GM21526 (cell line): ENCODE results near the gene ESYT2.

Experiments used
- ATAC-seq: cut with Tn5 transposase; IDR thresholded peaks from one replicate; pipeline ENCODE4 v1.9.1; 2021; ENCODE audit warnings: moderate library complexity; ENCODE audit not compliant: unreplicated experiment, low FRiP score

ESYT2 gene

DNA sequence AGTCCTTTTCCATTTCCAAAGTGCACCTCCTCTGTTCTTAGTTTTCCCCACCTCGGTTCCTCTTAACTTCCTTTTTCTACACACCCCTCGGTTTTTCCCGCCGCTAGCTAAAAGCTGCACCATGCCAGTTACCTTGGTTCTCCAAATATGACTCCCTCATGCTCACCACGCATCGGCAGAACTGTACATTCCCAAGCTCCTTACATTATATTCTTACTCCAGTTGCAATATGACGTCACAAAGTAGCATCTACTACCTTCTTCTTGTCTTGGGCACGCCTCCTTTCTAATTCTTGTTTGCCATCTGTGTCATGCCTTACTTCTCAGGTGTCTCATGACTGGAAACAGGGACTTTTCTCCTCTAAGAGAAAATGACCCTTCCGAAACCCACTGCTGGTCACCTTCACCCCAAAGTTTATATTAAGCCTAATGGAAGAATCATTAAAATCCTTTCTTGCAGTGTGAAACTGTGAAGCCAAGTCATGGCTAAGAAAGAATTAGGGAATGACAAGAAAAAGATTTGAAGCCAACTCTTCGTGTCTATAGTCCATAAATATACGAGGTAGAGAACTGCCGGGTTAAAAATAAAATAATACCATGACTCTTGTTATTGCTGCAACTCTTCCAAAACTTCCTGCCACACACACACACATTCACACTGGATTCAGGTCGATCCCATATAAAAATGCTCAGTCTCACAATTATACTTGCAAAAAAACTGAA lies 1.7 kb downstream of the ESYT2 start:
- no peak for ATAC-seq

DNA sequence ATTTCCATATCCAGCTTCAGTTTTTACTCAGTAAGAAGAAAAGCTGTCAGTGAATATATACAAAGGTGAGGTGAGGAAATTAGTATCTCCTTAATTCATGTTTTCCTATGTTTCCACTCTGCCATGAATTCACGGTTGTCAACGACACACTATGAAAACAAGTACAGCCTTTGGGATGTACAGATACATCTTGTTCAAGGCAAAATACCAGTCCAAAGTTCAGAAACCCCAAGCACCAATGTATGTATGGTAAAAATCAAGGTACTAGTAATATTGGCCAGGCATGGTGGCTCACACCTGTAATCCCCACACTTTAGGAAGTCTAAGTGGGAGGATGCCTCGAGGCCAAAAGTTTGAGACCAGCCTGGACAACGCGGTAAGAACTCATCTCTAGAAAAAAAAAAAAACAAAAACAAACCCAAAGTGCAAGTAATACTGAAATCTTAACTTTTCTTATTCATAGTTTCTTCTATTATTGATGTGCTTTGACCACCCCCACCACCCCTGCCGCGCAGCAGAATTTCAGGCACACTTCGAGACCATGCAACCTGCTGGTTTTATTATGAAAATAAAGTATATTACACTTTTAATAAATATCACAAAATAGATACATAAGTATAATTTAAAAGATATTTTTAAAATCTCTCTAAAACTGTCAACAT lies 3.5 kb downstream of the ESYT2 start:
- no peak for ATAC-seq

DNA sequence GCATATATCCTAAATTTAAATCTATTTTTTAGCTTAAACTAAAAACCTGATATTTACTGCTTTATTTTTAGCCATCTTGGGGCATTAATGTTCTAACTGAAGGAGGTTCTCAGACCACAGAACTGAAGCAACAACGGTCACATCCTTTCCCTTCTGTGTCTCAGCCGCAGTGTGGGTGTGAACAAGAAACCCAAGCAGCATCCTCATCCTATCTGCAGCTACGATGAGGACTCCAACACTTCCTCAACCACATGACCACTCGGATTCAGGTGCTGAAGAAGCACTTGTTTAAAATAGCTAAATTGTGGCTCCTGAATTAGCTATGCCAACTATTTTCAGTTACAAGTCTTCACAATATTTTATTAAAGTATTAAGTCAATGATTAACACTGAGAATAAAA lies 5.3 kb downstream of the ESYT2 start:
- peak; percentile 61 for ATAC-seq

DNA sequence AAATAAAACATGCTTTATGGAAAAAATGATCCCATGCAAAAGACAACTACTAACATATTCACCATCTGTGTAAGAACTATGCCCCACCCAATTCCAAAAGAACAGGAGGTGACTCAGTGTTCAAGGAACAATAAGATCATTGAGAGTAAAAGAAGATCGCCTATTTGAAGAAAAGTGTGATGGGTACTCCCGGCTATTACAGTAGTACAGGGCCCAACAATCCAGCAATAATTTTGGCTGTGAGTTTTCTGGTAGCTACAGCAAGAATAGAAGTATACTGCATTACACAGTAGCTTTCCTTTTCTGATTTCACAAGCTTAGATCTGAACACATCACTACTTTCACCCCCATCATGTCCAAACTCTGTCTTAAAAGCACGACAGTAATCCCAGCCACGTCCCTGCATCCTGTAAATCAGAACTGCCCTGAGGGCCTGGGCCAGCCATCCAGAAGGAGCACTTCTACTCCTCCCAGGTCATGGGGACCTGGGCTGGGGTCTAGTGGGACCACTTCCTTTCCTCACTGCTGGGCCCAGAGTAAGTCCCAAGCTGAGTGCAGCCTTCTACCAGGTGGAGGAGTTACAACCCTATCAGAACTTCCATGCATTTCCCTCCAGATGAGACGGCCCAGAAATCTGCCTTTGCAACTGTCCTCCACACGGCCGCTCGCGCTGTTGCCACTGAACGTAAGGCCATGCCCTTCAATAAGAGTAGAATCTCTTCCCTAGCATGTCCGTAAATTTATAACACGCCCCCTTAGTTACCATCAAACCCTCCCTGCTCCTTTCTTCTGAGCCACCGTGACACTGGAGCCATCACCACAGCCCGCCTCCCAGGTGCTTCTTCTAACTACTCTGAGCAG lies 7.9 kb downstream of the ESYT2 start:
- no peak for ATAC-seq

DNA sequence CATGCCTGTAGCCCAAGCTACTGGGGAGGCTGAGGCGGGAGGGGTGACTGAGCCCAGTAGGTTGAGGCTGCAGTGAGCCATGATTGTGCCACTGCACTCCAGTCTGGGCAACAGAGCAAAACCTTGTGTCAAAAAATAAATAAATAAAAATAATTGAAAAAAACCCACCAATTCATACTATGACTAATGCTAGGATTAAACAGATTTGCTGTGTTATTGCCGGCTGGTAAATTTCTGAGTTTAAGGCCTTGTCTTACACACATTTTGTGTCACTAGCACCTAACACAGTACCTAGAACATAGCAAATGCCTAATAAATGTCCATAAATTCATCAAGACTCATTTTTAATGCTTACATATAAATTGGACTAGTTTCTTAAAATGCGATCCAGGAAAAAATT lies 8.7 kb downstream of the ESYT2 start:
- ATAC-seq, result no peak

DNA sequence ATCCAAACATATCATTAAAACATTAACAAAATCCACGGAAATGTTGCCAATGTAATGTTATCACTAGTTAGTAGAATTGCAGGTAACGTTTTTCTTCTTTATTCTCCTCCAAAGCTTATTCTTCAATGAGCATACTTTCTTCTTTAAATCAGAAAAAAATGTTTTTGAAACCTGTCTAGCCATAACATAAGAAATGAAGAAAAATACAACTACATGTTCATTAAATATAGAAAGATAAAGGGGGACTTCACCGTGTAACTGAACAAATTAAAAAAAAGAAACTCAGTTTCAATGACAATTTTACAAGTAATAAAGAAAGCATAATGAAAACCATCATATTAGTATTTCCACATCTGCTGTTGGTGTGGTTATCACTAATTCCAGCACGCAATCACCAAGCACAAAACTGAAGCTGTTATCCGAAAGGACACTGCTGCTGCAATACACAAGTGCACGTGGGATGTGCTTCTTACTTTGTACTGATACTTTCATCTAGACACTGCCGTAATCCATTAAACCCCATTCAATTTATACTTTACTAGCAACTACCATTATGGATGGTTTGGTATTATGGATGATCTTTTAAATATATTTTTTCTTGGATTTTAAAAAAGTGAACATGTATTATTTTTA lies 9.6 kb downstream of the ESYT2 start:
- no peak for ATAC-seq

DNA sequence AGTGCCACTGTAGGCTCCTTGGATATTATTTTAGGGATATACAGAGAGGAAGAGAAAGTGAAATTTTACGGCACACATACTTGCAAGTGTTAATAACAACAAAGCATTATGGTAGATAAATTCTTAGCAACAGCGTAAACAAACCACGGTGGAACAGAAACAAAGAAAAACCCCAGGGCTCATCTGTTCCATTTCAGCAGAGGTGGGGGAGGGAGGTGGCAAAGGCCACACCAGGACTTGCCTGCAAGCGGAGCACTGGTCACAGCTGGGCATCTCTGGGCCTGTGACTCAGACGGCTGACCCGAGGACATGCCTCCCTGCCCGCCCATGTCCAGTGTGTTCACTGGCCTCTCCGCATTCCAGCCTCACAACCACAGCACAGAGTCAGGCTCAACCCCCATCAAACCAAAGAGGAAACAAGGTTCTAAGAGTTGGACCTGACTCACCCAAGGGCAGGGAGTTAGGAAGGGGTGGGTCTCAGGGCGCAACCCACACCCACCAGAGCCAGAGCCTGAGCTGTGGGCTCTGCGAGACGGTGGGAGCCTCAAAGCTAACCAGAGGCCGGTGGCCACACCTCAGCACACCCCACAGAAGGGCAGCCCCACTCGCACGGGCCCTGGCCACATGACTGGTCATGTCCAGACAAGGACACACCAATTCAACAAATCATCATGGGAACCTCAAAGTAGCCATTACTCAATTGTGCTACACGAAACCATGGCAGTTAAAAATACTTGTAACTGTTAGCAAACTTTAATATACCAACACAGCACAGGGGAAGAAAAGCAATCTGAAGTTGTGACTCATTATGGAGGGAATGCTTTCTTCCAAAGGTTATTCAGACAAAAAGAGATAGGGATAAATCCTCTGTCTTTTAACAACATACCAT lies 10.7 kb downstream of the ESYT2 start:
- ATAC-seq, result peak; percentile 84

DNA sequence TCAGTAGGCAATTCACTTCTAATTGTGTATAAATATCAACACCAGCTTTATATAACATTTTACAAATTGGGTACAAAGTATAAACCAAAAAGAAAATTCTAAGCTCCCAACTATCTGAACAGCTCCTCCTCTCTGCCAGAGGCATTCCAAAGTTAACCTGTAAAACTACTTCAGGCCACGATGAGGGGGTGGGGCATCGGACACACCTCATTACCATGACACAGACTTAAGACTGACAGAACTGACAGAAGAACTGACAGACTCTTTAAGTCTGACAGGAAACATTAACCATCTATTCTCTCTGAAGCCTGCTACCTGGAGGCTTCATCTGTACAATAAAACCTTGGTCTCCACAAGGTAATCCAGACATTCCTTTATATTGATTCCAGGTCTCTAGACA lies 12.3 kb downstream of the ESYT2 start:
- no peak for ATAC-seq

DNA sequence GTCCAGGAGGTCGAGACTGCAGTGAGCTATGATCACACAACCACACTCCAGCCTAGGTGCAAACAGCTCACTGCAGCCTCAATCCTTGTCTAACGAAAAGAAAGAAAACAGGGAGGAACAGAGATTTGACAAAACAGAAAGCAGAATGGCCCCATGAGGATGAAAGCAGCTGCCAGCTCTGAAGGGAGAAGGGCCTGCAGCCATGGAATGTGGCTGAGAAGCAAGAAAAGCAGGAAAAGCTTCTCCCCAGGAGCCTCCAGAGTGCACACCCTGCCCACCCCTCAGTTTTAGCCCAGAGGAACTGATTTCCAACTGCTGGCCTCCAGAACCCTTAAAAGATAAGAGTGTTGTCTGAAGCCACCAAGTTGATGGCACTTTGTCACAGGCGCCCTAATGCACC lies 13.0 kb downstream of the ESYT2 start:
- ATAC-seq, result no peak

DNA sequence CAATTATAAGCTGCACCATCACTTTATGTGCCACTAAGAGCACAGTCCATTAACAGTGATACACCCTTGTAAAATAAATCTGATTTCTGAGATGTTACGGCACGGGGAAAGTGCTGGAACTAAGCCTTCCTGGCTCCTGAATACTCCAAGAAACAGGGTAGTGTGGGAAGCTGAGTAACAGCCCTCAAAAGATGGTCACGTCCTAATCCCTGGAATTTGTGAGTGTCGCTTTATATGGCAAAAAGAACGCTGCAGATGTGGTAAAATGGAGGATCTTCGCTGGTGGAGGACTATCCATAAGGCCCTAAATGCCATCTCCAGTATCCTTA lies 13.5 kb downstream of the ESYT2 start:
- ATAC-seq, result no peak

DNA sequence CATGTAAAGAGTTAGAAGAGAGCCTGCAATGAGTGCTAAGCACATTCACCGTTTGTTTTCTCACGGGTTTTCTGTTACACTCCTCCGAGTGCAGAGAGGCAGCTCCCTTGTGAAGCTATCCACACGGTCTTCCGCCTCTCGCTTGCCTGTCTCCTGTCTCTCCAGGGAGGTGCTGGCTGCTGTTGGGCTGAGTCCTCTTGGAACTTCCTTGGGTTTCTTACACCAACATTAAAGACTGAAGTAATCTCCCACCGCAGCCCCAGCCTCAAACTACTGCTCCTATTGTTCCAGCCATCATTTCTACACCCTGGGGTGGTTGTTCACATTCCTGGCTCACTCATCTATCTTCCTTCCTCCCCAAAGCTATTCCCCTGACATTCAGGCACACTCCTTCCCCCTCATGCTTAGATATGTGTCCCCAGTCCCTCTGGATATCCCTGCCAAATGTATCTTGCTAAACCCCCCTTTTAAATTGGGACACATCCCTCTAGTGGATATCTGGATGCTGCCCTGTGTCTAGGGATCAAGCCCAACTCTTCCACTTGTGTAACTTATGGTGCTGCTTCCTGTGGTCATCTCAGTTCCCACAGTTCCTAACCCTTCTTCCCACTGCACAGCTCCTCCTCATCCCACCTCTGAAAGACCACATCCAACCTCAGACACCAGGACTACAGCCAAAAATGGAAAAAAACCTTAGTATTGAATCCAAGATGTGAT lies 14.1 kb downstream of the ESYT2 start:
- no peak for ATAC-seq

DNA sequence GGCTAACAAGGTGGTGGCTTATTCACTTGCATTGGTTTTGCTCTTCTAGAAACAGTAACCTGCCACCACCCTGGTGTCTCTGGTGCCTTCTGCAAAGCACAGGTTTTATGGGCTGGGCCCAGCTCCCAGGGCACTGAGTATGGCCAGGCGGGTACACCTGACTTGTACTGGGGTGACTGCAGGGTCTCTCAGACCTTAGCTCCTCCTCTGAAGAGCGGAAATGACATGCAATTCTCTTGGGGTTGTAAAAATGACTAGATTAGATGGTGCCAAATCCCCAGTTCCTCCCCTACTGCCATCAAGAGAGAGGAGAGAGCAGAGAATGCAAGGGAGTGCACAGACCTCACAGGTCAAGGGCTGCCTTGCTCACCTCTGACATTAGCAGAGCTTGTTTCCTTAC lies 14.7 kb downstream of the ESYT2 start:
- ATAC-seq, result no peak

DNA sequence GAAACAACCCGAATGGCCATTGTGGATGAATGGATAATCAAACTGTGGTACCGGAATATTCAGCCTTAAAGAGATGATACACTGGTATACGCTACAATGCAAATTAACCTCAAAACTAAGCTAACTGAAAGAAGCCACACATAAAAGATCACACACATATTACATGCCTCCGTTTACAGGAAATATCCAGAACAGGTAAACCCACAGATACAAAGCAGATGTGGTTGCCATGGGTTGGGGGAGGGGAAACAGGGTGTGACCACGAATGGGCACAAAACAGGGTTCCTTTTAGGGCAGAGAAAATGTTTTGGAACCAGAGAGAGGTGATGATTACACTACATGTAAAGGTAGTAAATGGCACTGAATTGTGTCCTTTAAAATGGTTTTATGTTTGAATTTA lies 16.6 kb downstream of the ESYT2 start:
- ATAC-seq, result no peak

DNA sequence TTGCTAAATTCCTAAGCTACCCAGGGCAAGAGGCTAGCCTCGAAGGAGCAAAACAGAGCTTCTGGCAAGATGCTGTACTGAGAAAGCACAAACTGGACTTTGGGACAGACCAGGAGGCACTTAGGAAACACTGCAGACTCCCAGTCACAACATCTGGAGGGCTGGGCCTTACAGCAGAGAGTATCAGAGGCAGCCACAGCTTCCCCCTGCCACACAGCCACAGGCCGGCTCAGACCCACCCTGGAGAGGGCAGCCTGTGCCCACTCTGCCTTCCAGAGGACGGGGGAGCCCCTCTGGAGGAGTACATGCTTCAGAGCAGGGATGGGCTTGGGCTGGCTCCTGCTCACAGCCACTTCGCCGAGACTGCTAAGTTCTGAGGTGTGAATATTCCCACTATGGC lies 17.4 kb downstream of the ESYT2 start:
- no peak for ATAC-seq

DNA sequence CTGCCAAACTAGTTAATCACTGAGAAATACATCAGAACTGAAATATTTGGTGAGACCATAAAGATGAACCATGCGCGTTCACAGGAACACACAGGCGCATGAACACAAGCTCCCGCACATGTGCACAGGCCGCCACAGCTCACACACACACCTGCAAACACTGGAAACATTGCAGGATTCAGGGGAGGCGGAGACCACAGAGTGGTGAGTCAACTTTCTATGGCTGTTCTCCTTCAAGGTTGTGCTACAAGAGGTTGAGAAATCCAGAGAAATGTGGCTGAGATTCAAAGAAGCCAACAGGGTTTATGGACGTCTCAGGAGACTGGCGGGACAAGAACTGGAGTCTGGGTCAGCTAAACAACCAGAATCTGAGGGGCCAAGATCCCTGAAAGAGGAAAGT lies 17.8 kb downstream of the ESYT2 start:
- no peak for ATAC-seq

DNA sequence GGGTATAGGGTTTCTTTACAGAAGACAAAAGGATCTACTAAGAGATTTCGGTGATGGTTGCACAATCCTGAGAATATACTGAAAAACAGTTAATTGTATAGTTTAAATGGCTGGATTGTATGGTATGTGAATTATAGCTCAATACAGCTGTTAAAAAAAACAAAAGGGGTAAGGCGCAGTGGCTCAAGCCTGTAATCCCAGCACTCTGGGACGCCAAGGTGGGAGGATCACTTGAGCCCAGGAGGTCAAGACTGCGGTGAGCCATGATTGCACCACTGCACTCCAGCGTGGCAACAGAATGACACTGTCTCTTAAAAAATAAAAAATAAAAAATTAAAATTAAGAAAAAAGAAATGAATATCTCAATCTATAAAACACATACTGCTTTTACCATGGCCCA lies 18.5 kb downstream of the ESYT2 start:
- no peak for ATAC-seq

DNA sequence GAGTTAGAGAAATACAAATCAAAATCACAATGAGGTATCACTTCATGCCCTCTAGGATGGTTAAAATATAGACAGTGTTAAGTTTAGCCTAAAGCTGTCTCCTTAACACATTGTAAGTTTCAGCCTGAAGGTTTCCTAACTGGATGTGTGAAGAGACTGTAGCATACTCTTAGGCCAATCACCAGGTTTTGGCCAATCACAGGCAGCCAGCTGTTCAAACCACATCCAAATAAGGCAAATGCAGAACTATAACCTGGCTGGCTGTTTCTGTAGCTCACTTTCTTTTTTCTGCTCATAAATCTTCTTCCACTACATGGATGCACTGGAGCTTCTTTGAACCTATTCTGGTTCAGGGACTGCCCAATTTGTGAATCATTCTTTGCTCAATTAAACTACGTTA lies 19.7 kb downstream of the ESYT2 start:
- ATAC-seq, result peak; percentile 94

DNA sequence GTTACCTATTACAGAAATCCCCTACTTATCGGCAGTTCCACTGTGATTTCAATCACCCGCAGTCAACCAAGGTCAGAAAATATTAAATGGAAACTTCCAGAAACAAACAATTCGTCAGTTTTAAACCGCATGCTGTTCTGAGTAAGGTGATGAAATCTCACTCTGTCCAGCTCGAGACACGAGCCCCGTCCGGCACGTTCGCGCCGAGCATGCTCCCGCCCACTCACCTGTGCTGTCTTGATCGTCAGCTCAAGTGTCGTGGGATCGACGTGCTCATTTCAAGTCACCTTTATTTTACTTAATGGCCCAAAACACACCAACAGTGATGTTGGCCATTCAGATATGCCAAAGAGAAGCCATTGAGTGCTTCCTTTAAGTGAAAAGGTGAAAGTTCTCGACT lies 21.2 kb downstream of the ESYT2 start:
- no peak for ATAC-seq

DNA sequence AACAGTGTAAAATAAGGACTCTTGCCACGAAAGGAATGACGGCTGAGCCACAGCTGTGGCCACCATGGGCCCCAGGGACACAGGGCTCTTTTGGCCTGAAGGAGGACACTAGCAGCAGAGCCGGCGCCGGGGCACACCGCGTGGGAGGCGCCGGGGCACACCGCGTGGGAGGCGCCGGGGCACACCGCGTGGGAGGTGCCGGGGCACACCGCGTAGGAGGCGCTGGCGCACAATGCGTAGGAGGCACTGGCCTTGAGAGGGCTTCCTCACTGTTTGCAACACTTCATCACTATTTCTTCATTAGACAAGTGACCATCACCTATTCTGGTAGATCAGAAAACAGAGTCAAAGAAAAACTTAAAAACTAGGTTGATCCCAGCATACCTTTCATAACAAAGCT lies 23.4 kb downstream of the ESYT2 start:
- no peak for ATAC-seq

DNA sequence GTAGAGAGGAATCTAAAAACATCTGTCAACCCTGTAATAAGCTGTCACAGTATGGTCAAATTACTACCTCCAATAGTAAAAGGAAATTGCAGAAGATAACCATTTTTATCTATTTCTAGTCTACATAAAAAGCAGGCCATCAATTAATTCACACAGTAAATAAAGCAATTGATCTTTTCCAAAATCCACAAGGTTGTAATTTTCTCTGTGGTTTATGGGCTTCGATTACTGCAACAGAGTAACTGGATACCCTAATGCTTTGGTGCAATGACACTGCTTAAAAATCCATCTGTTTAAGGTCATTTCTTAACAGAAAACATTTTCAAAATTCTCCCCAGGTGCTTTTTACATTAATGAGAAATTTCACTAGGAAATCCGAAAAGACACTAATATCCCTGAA lies 23.9 kb downstream of the ESYT2 start:
- no peak for ATAC-seq
